Activated naive CD8-positive, alpha-beta T cell treated with anti-CD3 and anti-CD28 coated beads for 36 hours (primary cell): ENCODE results near the gene PPARA. TPM values are rescaled to one million over a fixed set of nuclear protein-coding genes. Genes with fewer than 3 reads are reported as not detected.

ENCODE experiments used
- DNase-seq: peaks from one replicate; pipeline ENCODE4 v3.0.0; 2021
- H3K27ac Mint-ChIP-seq: one replicate; pipeline ENCODE4 v1.8.0; 2022; ENCODE audit warnings: mild to moderate bottlenecking, moderate library complexity, mixed read lengths
- H3K27me3 Mint-ChIP-seq: one replicate; pipeline ENCODE4 v1.8.0; 2022; ENCODE audit warnings: mild to moderate bottlenecking, mixed read lengths
- H3K36me3 Mint-ChIP-seq: one replicate; pipeline ENCODE4 v1.8.0; 2021; ENCODE audit warnings: mild to moderate bottlenecking, mixed read lengths
- H3K4me1 Mint-ChIP-seq: one replicate; pipeline ENCODE4 v1.8.0; 2021; ENCODE audit warnings: mixed read lengths
- H3K4me3 Mint-ChIP-seq: one replicate; pipeline ENCODE4 v1.8.0; 2022; ENCODE audit warnings: mild to moderate bottlenecking, moderate library complexity, mixed read lengths
- H3K9me3 Mint-ChIP-seq: one replicate; pipeline ENCODE4 v1.8.0; 2022; ENCODE audit warnings: mixed read lengths
- total RNA-seq, 2 experiments: library from RNA; stranded (reverse); gene quantifications; one replicate each; pipeline ENCODE4 v1.2.3, GENCODE V29; 2021

PPARA gene
- total RNA-seq, 2 experiments from 2014 or later = 6.0 to 6.4 TPM

DNA sequence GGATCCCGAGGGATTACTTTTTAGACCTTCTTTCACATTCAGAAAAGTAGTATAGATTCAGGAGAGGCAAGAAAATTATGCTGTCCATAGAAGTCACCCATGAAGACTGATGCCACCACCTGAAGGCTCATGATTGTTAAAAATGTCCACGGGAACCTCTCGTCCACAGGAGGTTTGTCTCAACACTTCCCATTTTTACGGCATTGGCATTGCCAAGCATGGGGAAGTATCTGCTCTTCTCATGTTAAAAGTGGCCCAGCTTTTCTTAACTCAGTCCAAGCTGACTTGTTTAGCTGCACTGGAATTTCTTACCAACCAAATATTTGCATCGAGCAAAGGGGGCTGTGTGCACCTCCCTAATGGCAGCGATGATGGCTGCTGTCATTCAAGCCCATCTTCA lies 90.2 kb downstream of the PPARA start:
- Mint-ChIP-seq H3K36me3 (peaks cover 8% of the 10 kb centered on the region), H3K4me1 (peaks cover 16% of the 10 kb centered on the region), H3K4me3 (no peak overlapping the region), H3K9me3 (no peaks in the 10 kb centered on the region), H3K27ac (no peak overlapping the region), H3K27me3 (no peaks in the 10 kb centered on the region)
- no peak for DNase-seq

DNA sequence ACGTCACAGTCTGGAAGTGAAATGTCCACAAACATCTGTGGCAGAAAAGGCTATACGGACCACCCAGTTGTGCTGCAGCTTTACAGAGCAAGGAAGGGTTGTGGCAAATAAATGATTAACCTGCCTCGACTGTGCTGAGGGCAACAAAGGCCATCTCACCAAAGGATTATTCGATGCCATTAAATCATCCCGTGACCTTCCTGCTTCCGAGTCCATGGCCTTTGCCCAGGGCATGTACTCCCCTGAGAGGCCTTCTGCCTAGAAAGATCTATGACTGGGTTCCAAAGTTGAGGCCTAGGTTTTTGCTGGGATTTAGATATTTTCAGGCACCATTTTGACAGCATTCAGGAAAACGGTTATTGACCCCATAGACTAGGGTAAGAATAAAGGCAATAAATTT lies 90.6 kb downstream of the PPARA start:
- Mint-ChIP-seq H3K36me3 (peaks cover 8% of the 10 kb centered on the region), H3K4me1 (peaks cover 16% of the 10 kb centered on the region), H3K27me3 (no peaks in the 10 kb centered on the region), H3K4me3 (no peak overlapping the region), H3K27ac (no peak overlapping the region), H3K9me3 (no peaks in the 10 kb centered on the region)
- no peak for DNase-seq

GRCh38 chr22:46241396-46242007 lies 91.2 kb downstream of the PPARA start:
- Mint-ChIP-seq H3K4me1 (peaks cover 19% of the 10 kb centered on the region), H3K36me3 (peaks cover 11% of the 10 kb centered on the region), H3K9me3 (no peaks in the 10 kb centered on the region), H3K27me3 (no peaks in the 10 kb centered on the region), H3K27ac (no peak overlapping the region), H3K4me3 (no peak overlapping the region)
- no peak for DNase-seq

DNA sequence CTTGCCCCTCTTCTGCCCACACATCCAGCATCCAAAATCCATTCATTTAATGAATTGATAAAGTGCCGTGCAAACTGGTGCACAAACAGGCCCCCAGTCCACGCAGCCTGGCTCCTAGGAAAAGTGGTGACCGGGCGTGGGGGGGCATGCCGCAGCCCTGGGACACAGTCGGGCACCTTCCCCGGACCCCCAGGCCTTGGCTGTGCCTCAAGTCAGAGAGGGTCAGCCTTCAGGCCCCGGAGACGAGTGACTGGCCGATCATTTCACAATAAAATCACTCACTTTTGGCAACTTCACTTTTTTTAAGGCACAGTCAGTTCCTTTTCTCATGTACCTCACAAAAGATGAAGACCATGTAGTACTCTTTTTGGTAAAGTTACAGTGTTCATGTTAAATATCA lies 91.8 kb downstream of the PPARA start:
- Mint-ChIP-seq H3K9me3 (no peaks in the 10 kb centered on the region), H3K27ac (no peak overlapping the region), H3K4me3 (no peak overlapping the region), H3K4me1 (peaks cover 19% of the 10 kb centered on the region), H3K36me3 (peaks cover 11% of the 10 kb centered on the region), H3K27me3 (no peaks in the 10 kb centered on the region)
- no peak for DNase-seq

DNA sequence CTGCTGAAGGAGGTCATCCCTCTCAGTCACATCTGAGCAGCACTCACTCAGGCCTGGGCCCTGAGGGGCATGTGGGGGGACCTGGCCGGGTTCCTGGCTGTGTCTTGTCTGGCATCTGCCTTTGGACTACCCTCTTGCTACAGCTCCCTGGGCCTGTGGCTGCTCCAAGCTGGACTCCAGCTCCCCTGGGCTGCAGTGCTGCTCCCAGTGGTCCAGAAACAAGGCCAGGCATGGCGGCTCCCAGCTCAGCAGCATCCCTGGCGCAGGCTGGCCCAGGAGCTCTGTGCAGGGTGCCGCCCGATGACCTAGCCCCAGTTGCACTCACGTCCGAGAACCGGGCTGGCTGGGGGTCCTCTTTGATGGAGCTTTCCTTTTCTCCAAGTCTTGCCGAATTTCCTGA lies 94.4 kb downstream of the PPARA start:
- DNase-seq = no peak
- H3K4me3 Mint-ChIP-seq = no peak overlapping the region
- H3K27me3 Mint-ChIP-seq = no peaks in the 10 kb centered on the region
- H3K36me3 Mint-ChIP-seq = peaks cover 6% of the 10 kb centered on the region
- no peak overlapping the region for H3K27ac Mint-ChIP-seq
- peaks cover 20% of the 10 kb centered on the region for H3K4me1 Mint-ChIP-seq
- no peaks in the 10 kb centered on the region for H3K9me3 Mint-ChIP-seq

DNA sequence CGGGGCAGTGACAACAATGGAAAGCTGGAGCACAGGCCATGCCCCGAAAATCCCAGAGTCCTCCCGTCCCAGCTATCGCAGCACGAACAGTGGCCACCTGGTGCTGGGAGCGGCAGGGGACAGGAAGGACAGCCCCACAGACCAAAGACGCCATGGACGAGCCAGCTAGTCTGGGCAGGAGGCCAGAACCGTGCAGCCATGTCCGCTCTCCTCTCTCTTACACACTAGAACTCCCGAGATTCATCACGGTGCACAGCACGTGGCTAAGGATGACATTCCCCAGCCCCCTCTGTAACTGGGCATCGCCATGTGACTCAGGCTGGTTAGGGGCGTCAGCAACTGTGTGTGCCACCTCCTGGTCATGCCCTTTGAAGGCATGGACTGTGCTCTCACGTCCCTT lies 95.2 kb downstream of the PPARA start:
- Mint-ChIP-seq H3K27me3 (no peaks in the 10 kb centered on the region), H3K4me1 (peaks cover 13% of the 10 kb centered on the region), H3K4me3 (no peak overlapping the region), H3K27ac (no peak overlapping the region), H3K36me3 (peaks cover 6% of the 10 kb centered on the region), H3K9me3 (no peaks in the 10 kb centered on the region)
- DNase-seq = no peak

DNA sequence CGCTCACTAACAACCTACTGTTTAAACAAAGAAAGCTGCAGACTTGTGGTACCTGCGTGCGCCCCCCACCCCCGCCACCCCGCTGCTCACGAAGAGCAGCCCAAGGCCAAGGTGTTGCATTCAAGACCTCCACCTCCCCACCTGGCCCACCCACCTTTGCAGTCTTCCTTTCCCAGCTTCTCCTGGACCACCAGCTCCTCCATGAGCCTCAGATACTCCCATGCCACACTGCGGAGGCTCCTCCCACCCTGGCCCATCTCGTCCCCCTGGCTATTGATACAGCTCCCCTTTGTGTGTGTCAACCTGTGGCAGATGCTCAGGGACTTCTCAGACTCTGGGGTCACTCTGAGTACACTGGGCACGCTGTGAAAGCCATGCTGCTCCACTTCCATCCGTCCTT lies 95.9 kb downstream of the PPARA start:
- no peak overlapping the region for H3K4me3 Mint-ChIP-seq
- DNase-seq = no peak
- no peaks in the 10 kb centered on the region for H3K9me3 Mint-ChIP-seq
- H3K27me3 Mint-ChIP-seq = no peaks in the 10 kb centered on the region
- H3K36me3 Mint-ChIP-seq = peaks cover 6% of the 10 kb centered on the region
- H3K27ac Mint-ChIP-seq = no peak overlapping the region
- H3K4me1 Mint-ChIP-seq = peaks cover 16% of the 10 kb centered on the region

DNA sequence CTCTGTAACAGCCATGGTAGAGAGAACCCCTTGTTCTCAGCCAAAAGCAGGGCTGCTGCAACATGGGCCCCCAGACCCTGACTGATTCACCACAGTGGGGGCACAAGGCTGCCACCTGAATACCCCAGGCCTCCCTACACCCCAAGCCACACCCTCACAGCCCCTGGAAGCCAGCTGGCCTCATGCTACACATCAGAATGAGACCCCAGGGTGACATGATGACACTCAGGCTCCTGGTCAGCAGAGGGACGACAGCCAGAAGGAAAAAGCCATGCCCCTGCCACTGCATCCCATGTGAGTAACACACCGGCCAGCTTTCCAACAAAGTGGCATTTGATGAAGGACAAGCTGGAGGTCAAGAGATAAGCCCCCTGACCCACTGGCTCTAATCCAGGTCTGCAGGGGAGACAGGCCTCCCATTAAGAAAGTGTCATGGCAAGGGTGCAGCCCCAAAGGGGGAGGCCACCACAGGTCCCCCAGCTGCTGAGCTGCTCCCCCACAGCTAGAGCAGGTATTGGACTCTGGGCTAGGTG lies 97.2 kb downstream of the PPARA start:
- H3K36me3 Mint-ChIP-seq = peaks cover 15% of the 10 kb centered on the region
- no peak for DNase-seq

GRCh38 chr22:46250035-46250782 lies 99.9 kb downstream of the PPARA start, which contains the start of gene CDPF1:
CDPF1 (minus strand) TSS chr22:46250293; CDS start chr22:46248284, 2,009 bp downstream.
- H3K4me3 Mint-ChIP-seq = peak within 1 kb of the TSS; percentile 83
- H3K27me3 Mint-ChIP-seq = no peaks in the 10 kb centered on the region
- H3K36me3 Mint-ChIP-seq = peaks cover 17% of the 10 kb centered on the region
- H3K4me1 Mint-ChIP-seq = peaks cover 30% of the 10 kb centered on the region
- H3K9me3 Mint-ChIP-seq = peaks cover 3% of the 10 kb centered on the region
- DNase-seq = peak; percentile 93
- H3K27ac Mint-ChIP-seq = peak within 1 kb of the TSS; percentile 81

More for the DNA sequence above, 97.2 kb downstream of the PPARA start:
- no peak overlapping the region for H3K4me3 Mint-ChIP-seq
- peaks cover 26% of the 10 kb centered on the region for H3K4me1 Mint-ChIP-seq
- H3K27ac Mint-ChIP-seq = no peak overlapping the region
- H3K27me3 Mint-ChIP-seq = no peaks in the 10 kb centered on the region
- H3K9me3 Mint-ChIP-seq = no peaks in the 10 kb centered on the region

GRCh38 chr22:46250783-46251125 lies 100.4 kb downstream of the PPARA start:
- Mint-ChIP-seq H3K4me1 (peaks cover 30% of the 10 kb centered on the region), H3K9me3 (peaks cover 3% of the 10 kb centered on the region), H3K27ac (peak overlapping the region; percentile 81), H3K4me3 (peak overlapping the region; percentile 83), H3K27me3 (no peaks in the 10 kb centered on the region), H3K36me3 (peaks cover 17% of the 10 kb centered on the region)
- DNase-seq = peak; percentile 18

- peaks cover 29% of the 10 kb centered on the region for H3K4me1 Mint-ChIP-seq
- no peaks in the 10 kb centered on the region for H3K27me3 Mint-ChIP-seq
Observed at GRCh38 chr22:46251266-46251665, 100.9 kb downstream of the PPARA start.

DNA sequence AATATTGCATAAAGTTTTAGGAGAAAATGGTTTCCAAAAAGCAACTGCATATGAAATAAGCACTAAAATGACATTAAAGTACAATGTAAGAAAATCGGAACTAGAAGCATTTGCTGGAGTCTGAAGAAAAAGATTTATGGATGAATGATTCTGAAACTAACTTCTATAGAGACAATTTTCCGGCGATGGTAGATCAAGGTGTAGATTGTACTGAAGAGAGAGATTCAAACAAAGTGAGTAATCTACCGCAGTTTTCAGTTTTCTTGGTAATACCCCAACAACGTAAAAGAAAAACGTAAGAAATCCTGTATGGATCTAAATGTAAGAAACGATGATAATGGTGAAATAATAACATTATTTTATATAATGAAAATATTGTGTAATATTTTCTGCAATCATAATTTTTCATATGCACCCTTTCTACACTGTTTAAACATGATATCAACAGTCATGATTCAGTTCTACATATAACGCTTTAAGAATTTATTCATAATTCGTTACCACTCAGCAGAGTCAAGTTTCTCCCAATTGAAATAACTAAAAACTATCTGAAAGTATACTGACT lies 101.6 kb downstream of the PPARA start:
- no peaks in the 10 kb centered on the region for H3K27me3 Mint-ChIP-seq
- no peak for DNase-seq
- peak overlapping the region; percentile 83 for H3K4me3 Mint-ChIP-seq

More at GRCh38 chr22:46251266-46251665, 100.9 kb downstream of the PPARA start:
- no peak for DNase-seq
- Mint-ChIP-seq H3K9me3 (peaks cover 3% of the 10 kb centered on the region), H3K27ac (peak overlapping the region; percentile 81), H3K36me3 (peaks cover 18% of the 10 kb centered on the region), H3K4me3 (peak overlapping the region; percentile 83)

GRCh38 chr22:46256358-46256958 lies 106.1 kb downstream of the PPARA start:
- H3K4me1 Mint-ChIP-seq = peaks cover 12% of the 10 kb centered on the region
- peaks cover 29% of the 10 kb centered on the region for H3K27me3 Mint-ChIP-seq
- H3K36me3 Mint-ChIP-seq = peaks cover 18% of the 10 kb centered on the region
- DNase-seq = no peak
- peaks cover 7% of the 10 kb centered on the region for H3K9me3 Mint-ChIP-seq
- no peak overlapping the region for H3K4me3 Mint-ChIP-seq
- H3K27ac Mint-ChIP-seq = no peak overlapping the region

More for the DNA sequence above, 101.6 kb downstream of the PPARA start:
- peaks cover 3% of the 10 kb centered on the region for H3K9me3 Mint-ChIP-seq
- peaks cover 28% of the 10 kb centered on the region for H3K4me1 Mint-ChIP-seq
- H3K36me3 Mint-ChIP-seq = peaks cover 20% of the 10 kb centered on the region
- H3K27ac Mint-ChIP-seq = no peak overlapping the region

- Mint-ChIP-seq H3K27ac (no peak overlapping the region), H3K4me3 (no peak overlapping the region), H3K4me1 (peaks cover under 1% of the 10 kb centered on the region), H3K27me3 (peaks cover 52% of the 10 kb centered on the region), H3K9me3 (peaks cover 4% of the 10 kb centered on the region), H3K36me3 (peaks cover 7% of the 10 kb centered on the region)
- DNase-seq = no peak
Observed at GRCh38 chr22:46259374-46259773, 109.0 kb downstream of the PPARA start.

- peaks cover 6% of the 10 kb centered on the region for H3K36me3 Mint-ChIP-seq
- no peaks in the 10 kb centered on the region for H3K4me1 Mint-ChIP-seq
- no peak overlapping the region for H3K4me3 Mint-ChIP-seq
- H3K27ac Mint-ChIP-seq = no peak overlapping the region
- no peak for DNase-seq
- peaks cover 58% of the 10 kb centered on the region for H3K27me3 Mint-ChIP-seq
- H3K9me3 Mint-ChIP-seq = peaks cover 4% of the 10 kb centered on the region
Observed at GRCh38 chr22:46260038-46260437, 109.7 kb downstream of the PPARA start.
